GM21423 (cell line): ENCODE measurements around the gene GREM1.

Experiments
- ATAC-seq: cut with Tn5 transposase; IDR thresholded peaks from one replicate; pipeline ENCODE4 v1.9.1; 2021; ENCODE audit warnings: mild to moderate bottlenecking, moderate library complexity; ENCODE audit not compliant: unreplicated experiment

The GREM1 gene

DNA sequence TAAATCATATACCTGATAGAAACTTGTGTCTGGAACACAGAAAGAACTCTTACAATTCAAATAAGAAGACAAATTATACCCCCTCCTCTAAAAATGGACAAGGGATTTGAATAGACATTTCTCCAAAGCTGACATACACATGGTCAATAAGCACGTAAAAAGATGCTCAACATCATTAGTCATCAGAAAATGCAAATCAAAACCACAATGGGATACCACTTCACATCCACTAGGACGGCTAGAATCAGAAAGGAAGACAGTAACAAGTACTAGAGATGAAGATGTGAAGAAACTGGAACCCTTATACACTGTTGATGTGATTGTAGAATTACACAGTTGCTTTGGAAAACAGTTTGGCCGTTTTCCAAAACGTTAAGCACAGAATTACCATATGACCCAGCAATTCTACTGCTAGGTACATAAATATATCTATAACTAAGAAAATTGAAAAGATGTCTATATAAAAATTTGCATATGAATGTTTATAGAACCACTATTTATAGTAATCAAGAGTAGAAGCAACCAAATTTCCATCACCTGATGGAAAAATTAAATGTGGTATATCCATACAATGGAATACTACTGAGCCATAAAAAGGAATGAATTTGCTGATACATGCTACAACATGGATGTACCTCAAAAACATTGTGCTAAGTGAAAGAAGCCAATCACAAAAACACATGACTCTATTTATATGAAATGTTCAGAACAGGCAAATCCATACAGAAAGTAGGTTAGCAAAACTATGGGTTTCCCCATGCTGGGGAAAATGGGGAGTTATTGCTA, 60.8 kb downstream of the GREM1 start:
- no peak for ATAC-seq

DNA sequence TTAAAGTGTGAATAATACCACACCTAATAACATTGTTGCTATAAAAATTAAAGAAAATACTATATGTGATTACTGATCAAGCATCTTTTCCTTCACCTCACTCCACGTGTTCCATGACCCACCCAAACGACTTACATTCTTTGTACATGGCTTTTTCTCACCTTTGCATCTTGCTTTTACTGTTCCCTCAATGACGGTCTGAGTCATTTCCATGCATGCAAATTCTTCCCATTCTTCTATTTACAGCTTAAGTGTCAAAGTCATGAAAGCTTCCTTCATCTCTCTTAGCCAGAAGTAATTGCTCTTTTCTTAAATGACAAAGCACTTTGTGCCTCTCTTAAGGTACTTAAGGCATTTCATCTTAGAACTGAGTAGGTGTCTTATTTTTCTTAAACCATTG, 64.0 kb downstream of the GREM1 start:
- no peak for ATAC-seq

GRCh38 chr15:32784581-32784980, 66.8 kb downstream of the GREM1 start:
- ATAC-seq, result no peak

- no peak for ATAC-seq
These were observed 69.1 kb downstream of the GREM1 start for GRCh38 chr15:32786906-32787305.

DNA sequence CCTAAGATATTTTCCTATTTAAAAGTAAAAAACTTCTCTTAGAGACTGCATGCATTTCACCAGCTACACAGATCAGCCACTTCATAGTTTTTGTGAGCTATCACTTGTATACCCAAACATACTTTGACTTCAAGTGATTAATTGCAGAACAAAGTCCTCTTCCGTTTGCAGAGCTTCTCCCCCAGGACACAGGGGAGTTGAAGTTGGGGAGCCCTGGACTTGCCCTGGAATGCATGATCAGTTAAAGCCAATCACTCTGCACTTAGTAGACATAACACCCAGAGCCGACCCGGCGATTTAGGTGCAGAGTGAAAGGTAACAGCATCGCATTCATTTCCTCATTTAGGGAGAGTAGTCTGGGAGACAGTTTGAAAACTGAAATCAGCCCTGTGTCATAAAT, 70.1 kb downstream of the GREM1 start:
- no peak for ATAC-seq

DNA sequence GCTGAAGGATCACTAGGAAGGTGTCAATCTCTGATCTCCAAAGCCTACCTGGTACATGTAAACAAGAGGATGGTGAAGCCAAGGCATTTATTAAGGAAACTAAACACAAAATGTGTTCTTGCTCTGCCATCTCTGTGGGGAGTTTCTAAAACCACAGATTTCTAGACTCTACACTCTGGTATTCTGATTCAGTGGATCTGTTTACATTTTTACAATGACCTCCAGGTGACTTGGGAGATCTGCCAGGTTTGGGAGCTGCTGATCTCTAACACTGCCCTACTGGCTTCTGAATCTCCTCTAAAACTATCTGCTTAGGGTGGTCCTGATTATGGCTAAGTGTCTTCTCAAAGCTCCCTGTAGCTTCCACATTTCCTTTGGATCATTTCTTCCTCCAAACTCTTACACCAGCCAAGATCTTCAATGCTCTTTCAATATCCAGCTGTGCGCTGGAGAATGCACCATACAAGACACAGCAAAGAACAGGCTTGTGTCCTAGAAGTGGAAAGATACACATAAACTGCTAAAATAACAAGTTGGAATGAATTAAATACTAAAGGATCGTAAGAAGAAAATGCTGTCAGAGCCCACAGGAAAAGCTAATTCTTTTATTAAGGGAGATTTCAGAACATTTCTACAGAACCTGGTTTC, 72.7 kb downstream of the GREM1 start:
- ATAC-seq, result no peak

GRCh38 chr15:32792436-32792835, 74.6 kb downstream of the GREM1 start:
- no peak for ATAC-seq
